HepG2 (cell line): Measurements from ENCODE around the gene GADD45B. TPM values are rescaled to one million over a fixed set of nuclear protein-coding genes. Genes with fewer than 3 reads are reported as not detected.
A peak's percentile ranks its signal among the peaks of the same experiment; 100 is the strongest.

Experiments
- ATAC-seq: fragments of 200-7000 bp; cut with Tn5 transposase; 3 replicates; pipeline ENCODE4 v1.9.1; 2020; ENCODE audit warnings: mild to moderate bottlenecking, moderate library complexity
- BruUV-seq: library from RNA; stranded (reverse); fragments of 400-500 nt; replicated peaks from 2 replicates; lab custom pipeline; 2021; lab: Mats Ljungman, UMichigan
- CTCF ChIA-PET: fragments of 300-600 bp; formaldehyde crosslinking; extraction: SDS; loops from one replicate; lab custom pipeline; 2021; ENCODE audit warnings: low total read pairs, inconsistent platforms, low intra/inter-chr PET ratio; lab: Yijun Ruan, JAX
- POLR2A ChIA-PET: fragments of 350-600 bp; sonication (Branson Sonifier 250); formaldehyde crosslinking; loops from one replicate; lab custom pipeline; 2020; ENCODE audit warnings: antibody characterized with exemption, inconsistent platforms; lab: Yijun Ruan, JAX
- DNase-seq: peaks from one replicate; pipeline ENCODE4 v3.0.0-alpha.2; 2015; ENCODE audit warnings: low spot score
- FAIRE-seq: peaks from 3 replicates; lab custom pipeline; 2011; peaks lifted over from hg19 to GRCh38; lab: Jason Lieb, UNC
- H2AFZ ChIP-seq: one replicate; pipeline ENCODE4 v1.6.1; 2011; ENCODE audit warnings: low read length, inconsistent platforms
- H3K27ac ChIP-seq: fragments of 300-600 bp; 3 replicates; pipeline ENCODE4 v1.8.0; 2011; ENCODE audit warnings: mixed run types, mild to moderate bottlenecking, mixed read lengths, low read length, inconsistent platforms; ENCODE audit not compliant: insufficient read depth; ENCODE audit errors: extremely low read length
- H3K27me3 ChIP-seq, 2 experiments: fragments of 200-600 bp in 1 of 2; 2 replicates in 1 of 2; 3 replicates in 1 of 2; pipeline versions ENCODE4 v1.6.0 to v1.8.0; 2011; ENCODE audit warnings: low read length in 2 of 2, mild to moderate bottlenecking in 2 of 2, moderate library complexity in 2 of 2, inconsistent platforms in 1 of 2; ENCODE audit not compliant: insufficient read depth in 2 of 2, control insufficient read depth in 1 of 2
- H3K36me3 ChIP-seq, 2 experiments: fragments of 200-600 bp in 1 of 2; replicated peaks in 1 of 2; 2 replicates in 1 of 2; 3 replicates in 1 of 2; pipeline versions ENCODE4 v1.5.1 to v1.8.0; 2011; ENCODE audit warnings: low read length in 2 of 2, inconsistent platforms in 1 of 2; ENCODE audit not compliant: insufficient read depth in 2 of 2, control insufficient read depth in 1 of 2
- H3K4me1 ChIP-seq: 2 replicates; pipeline ENCODE4 v1.5.1; 2012; ENCODE audit warnings: low read length, inconsistent platforms; ENCODE audit not compliant: insufficient read depth
- H3K4me2 ChIP-seq: 2 replicates; pipeline ENCODE4 v1.6.0; 2011; ENCODE audit warnings: low read depth, low read length, inconsistent platforms
- H3K4me3 ChIP-seq, 3 experiments: fragments of 200-600 bp in 1 of 3; sonication (generic), shearing (Covaris generic) in 1 of 3; replicated peaks in 1 of 3; 2 replicates each; pipeline ENCODE4 v1.5.1; 2011 to 2016; ENCODE audit warnings: low read length in 3 of 3, inconsistent platforms in 2 of 3, low read depth in 2 of 3, mild to moderate bottlenecking in 2 of 3, control low read depth in 1 of 3, mixed read lengths in 1 of 3; ENCODE audit not compliant: insufficient read depth in 1 of 3
- H3K79me2 ChIP-seq: one replicate; pipeline ENCODE4 v1.6.1; 2011; ENCODE audit warnings: low read length, inconsistent platforms; ENCODE audit not compliant: insufficient read depth
- H3K9ac ChIP-seq: 2 replicates; pipeline ENCODE4 v1.6.0; 2011; ENCODE audit warnings: mild to moderate bottlenecking, low read depth, low read length, inconsistent platforms; ENCODE audit not compliant: insufficient read depth
- H3K9me3 ChIP-seq: 2 replicates; pipeline ENCODE4 v1.5.1; 2012; ENCODE audit warnings: mild to moderate bottlenecking, low read length
- H4K20me1 ChIP-seq: 2 replicates; pipeline ENCODE4 v1.6.0; 2011; ENCODE audit warnings: inconsistent platforms, mild to moderate bottlenecking, low read length, moderate library complexity; ENCODE audit not compliant: insufficient read depth
- BHLHE40 ChIP-seq: IDR thresholded peaks from 2 replicates; pipeline ENCODE4 v1.6.1; 2011; ENCODE audit warnings: low read length, improper control_type of control experiment
- CCAR2 ChIP-seq: fragments of 200-400 bp; formaldehyde crosslinking; optimal IDR thresholded peaks from 2 replicates; pipeline ENCODE3; 2018; ENCODE audit warnings: low read depth, mild to moderate bottlenecking, low read length, moderate library complexity
- MAFF ChIP-seq: IDR thresholded peaks from 2 replicates; pipeline ENCODE4 v1.6.1; 2011; ENCODE audit warnings: low read depth, low read length, improper control_type of control experiment
- PBX3 ChIP-seq: sonication (generic); formaldehyde crosslinking; IDR thresholded peaks from 2 replicates; pipeline ENCODE4 v1.8.1; 2023; ENCODE audit warnings: missing genetic modification reagents, inconsistent platforms, borderline replicate concordance
- SALL1 ChIP-seq: sonication (generic); formaldehyde crosslinking; IDR thresholded peaks from 2 replicates; pipeline ENCODE4 v1.8.0; 2022; ENCODE audit warnings: mild to moderate bottlenecking, missing genetic modification reagents
- TBX2 ChIP-seq: sonication (generic); formaldehyde crosslinking; IDR thresholded peaks from 2 replicates; pipeline ENCODE4 v1.5.0; 2020; ENCODE audit warnings: missing genetic modification reagents, mild to moderate bottlenecking, borderline replicate concordance
- ZMYM3 ChIP-seq: sonication (generic); formaldehyde crosslinking; IDR thresholded peaks from 2 replicates; pipeline ENCODE4 v1.5.1; 2020; ENCODE audit warnings: mild to moderate bottlenecking, missing genetic modification reagents
- ZNF18 ChIP-seq: sonication (generic); formaldehyde crosslinking; IDR thresholded peaks from 2 replicates; pipeline ENCODE4 v1.8.0; 2022; ENCODE audit warnings: mild to moderate bottlenecking, missing genetic modification reagents; ENCODE audit not compliant: insufficient replicate concordance
- ZNF20 ChIP-seq: sonication (generic); formaldehyde crosslinking; IDR thresholded peaks from 2 replicates; pipeline ENCODE4 v1.4.0; 2020; ENCODE audit warnings: mild to moderate bottlenecking, moderate library complexity, missing genetic modification reagents
- ZNF331 ChIP-seq: sonication (generic); formaldehyde crosslinking; IDR thresholded peaks from 2 replicates; pipeline ENCODE4 v1.4.0; 2020; ENCODE audit warnings: missing genetic modification reagents
- ZNF501 ChIP-seq: sonication (generic); formaldehyde crosslinking; IDR thresholded peaks from 2 replicates; pipeline ENCODE4 v1.5.1; 2020; ENCODE audit warnings: mild to moderate bottlenecking, moderate library complexity, missing genetic modification reagents
- ZSCAN9 ChIP-seq: IDR thresholded peaks from 2 replicates; pipeline ENCODE4 v1.6.1; 2016; ENCODE audit warnings: borderline replicate concordance
- WGBS: methylation state at CpG from one replicate; pipeline ENCODE4 v1.1.6; 2017; ENCODE audit warnings: low lambda C conversion rate; 5-methylcytosine and 5-hydroxymethylcytosine counted together
- in situ Hi-C: cut with HindIII; loops from 2 replicates; pipeline ENCODE4 v1.10.0; 2017; ENCODE audit warnings: low pct_unique_long_range_greater_than_20kb; ENCODE audit not compliant: extremely low pct_ligation_motif_present
- intact Hi-C: fragments of 100-400 bp; cut with micrococcal nuclease; formaldehyde crosslinking; loops from one replicate; pipeline ENCODE4 v1.10.0; 2022; ENCODE audit not compliant: unreplicated experiment
- polyA plus RNA-seq, 8 experiments: library from polyadenylated mRNA; depleted of rRNA in 3 of 8; stranded (reverse) in 7 of 8; unstranded in 1 of 8; fragments of >200 nt; fragmentation: Illumina TruSeq in 4 of 8; extraction: Trizol in 4 of 8; gene quantifications; 2 replicates each; pipeline versions ENCODE4 v1.2.1 to v1.2.3, GENCODE V29; 2011 to 2016; ENCODE audit warnings: low read depth in 4 of 8, missing spikeins in 1 of 8, mixed read lengths in 1 of 8; ENCODE audit not compliant: insufficient read depth in 1 of 8
- total RNA-seq, 5 experiments: library from RNA; depleted of rRNA; stranded (reverse); fragments of >200 nt; fragmentation: Illumina TruSeq; extraction: Trizol; gene quantifications; 2 replicates each; pipeline ENCODE4 v1.2.3, GENCODE V29; 2016; ENCODE audit warnings: low read depth in 1 of 5
- TF ChIP-seq, protein P1 (sequence below): sonication (generic); formaldehyde crosslinking; IDR thresholded peaks from 2 replicates; pipeline ENCODE4 v1.5.1; 2020; ENCODE audit warnings: missing genetic modification reagents, mild to moderate bottlenecking, borderline replicate concordance

The GADD45B gene
- total and polyA plus RNA-seq, 2 of the 13 experiments (the other 11 are each of a cell fraction or from before 2014, with no cell fraction given) = 4.6 to 34.1 TPM

DNA sequence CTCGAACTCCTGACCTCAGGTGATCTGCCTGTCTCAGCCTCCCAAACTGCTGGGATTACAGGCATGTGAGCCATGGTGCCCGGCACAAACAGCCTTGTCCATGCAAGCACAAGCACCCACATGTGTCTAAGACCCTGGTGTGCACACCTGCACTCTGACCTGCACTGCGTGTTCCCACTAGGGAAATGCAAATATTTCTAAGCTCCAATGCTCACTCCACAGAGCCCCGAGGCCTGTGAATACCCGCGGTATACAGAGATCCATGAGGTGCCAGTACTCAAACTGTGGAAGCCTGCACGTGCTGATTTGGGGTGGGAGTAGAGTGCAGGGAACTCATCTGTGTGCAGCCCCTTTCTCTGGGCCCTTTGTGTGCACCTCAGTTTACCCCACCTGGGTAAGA is 14.7 kb downstream of the GADD45B start:
- ChIA-PET POLR2A (interaction anchor here (3.1 kb wide), 1 partner anchor 14 kb away, joined by 16 read pairs; the partner anchor contains the start of gene GADD45B), CTCF (no interaction called here)
- H3K4me1 ChIP-seq = peaks cover 57% of the 10 kb centered on the region
- BruUV-seq = no TSS peak
- DNase-seq (no peak), FAIRE-seq (no peak), ATAC-seq (no peak)
- H3K4me2 ChIP-seq = peak overlapping the region; percentile 36; the same call in 1 of the 2 replicates
- TF ChIP-seq ZNF18 (CRISPR knock-in tag) = peak; percentile 93
- no peak for TF ChIP-seq ZNF331 (CRISPR knock-in tag)
- intact Hi-C loops (no loop called here), in situ Hi-C loops (no loop called here)
- peaks cover 14 to 51% of the 10 kb centered on the region in 2 experiments for H3K27me3 ChIP-seq
- WGBS = 17% methylated on average over 5 of the region's 7 CpGs
- H3K27ac ChIP-seq = no peak overlapping the region
- H3K9me3 ChIP-seq = no peaks in the 10 kb centered on the region
- H3K4me3 ChIP-seq = peak overlapping the region in 1 of 3 experiments; percentile 29; a peak in 1 of 6 replicates
- H2AFZ ChIP-seq = no peak overlapping the region
- no peak overlapping the region for H3K9ac ChIP-seq
- no peaks in the 10 kb centered on the region for H3K79me2 ChIP-seq
- no peaks in the 10 kb centered on the region for H4K20me1 ChIP-seq
- H3K36me3 ChIP-seq = no peaks in the 10 kb centered on the region

- no peak overlapping the region for H2AFZ ChIP-seq
- peaks cover 15 to 57% of the 10 kb centered on the region in 2 experiments for H3K27me3 ChIP-seq
- ChIA-PET CTCF (no interaction called here), POLR2A (interaction anchor here (3.1 kb wide), 1 partner anchor 14 kb away, joined by 16 read pairs; the partner anchor contains the start of gene GADD45B)
- FAIRE-seq (no peak), DNase-seq (no peak), ATAC-seq (no peak)
- no peaks in the 10 kb centered on the region for H3K9me3 ChIP-seq
- peak overlapping the region in 1 of 3 experiments; percentile 29; a peak in 1 of 6 replicates for H3K4me3 ChIP-seq
- intact Hi-C loops = no loop called here
- no peak overlapping the region for H3K9ac ChIP-seq
- H3K4me2 ChIP-seq = peak overlapping the region; percentile 36
- 15% methylated on average over 4 of the region's 23 CpGs for WGBS
- no peaks in the 10 kb centered on the region for H3K79me2 ChIP-seq
- no peaks in the 10 kb centered on the region for H3K36me3 ChIP-seq
- no peaks in the 10 kb centered on the region for H4K20me1 ChIP-seq
- no peak overlapping the region for H3K27ac ChIP-seq
- in situ Hi-C loops = no loop called here
- BruUV-seq = no TSS peak
- peaks cover 63% of the 10 kb centered on the region for H3K4me1 ChIP-seq
- no peak for TF ChIP-seq ZNF20
- TF ChIP-seq ZNF501 (CRISPR knock-in tag) = no peak
- TF ChIP-seq BHLHE40 = peak; percentile 85
- TF ChIP-seq PBX3 (CRISPR knock-in tag) = no peak
- TF ChIP-seq, protein P1, sequence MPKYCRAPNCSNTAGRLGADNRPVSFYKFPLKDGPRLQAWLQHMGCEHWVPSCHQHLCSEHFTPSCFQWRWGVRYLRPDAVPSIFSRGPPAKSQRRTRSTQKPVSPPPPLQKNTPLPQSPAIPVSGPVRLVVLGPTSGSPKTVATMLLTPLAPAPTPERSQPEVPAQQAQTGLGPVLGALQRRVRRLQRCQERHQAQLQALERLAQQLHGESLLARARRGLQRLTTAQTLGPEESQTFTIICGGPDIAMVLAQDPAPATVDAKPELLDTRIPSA = no peak
- TF ChIP-seq CCAR2 = no peak
- TF ChIP-seq ZMYM3 (CRISPR knock-in tag) = peak; percentile 40; the same call in 1 of the 2 replicates
- 0 out of 2 replicates have a peak, but pooled peaks have one; percentile 12 for TF ChIP-seq SALL1 (CRISPR knock-in tag)
- peak; percentile 47; the same call in 1 of the 2 replicates for TF ChIP-seq TBX2 (CRISPR knock-in tag)
- TF ChIP-seq ZSCAN9 (CRISPR knock-in tag) = no peak
- TF ChIP-seq MAFF = peak; percentile 99
These were observed 15.3 kb downstream of the GADD45B start for GRCh38 chr19:2491130-2491801.
